Keratinocyte (primary cell): ENCODE measurements around the gene ENKD1. TPM values are rescaled to one million over a fixed set of nuclear protein-coding genes. Genes with fewer than 3 reads are reported as not detected.

ENCODE experiments used
- DNase-seq: peaks from one replicate; pipeline ENCODE4 v3.0.0-alpha.2; 2011; ENCODE audit warnings: low read depth, missing footprints, low spot score
- FAIRE-seq: peaks from 2 replicates; lab custom pipeline; 2011; peaks lifted over from hg19 to GRCh38; lab: Jason Lieb, UNC
- H2AFZ ChIP-seq: 2 replicates; pipeline ENCODE4 v1.6.0; 2012; ENCODE audit warnings: low read length, control low read depth, inconsistent platforms; ENCODE audit not compliant: control insufficient read depth
- H3K27ac ChIP-seq: 2 replicates; pipeline ENCODE4 v1.5.1; 2011; ENCODE audit warnings: low read length; ENCODE audit not compliant: control insufficient read depth, insufficient read depth
- H3K27me3 ChIP-seq: 3 replicates; pipeline ENCODE4 v1.6.0; 2011; ENCODE audit warnings: low read length; ENCODE audit not compliant: control insufficient read depth, insufficient read depth; ENCODE audit errors: extremely low read depth
- H3K36me3 ChIP-seq, 2 experiments: 2 replicates in 1 of 2; 3 replicates in 1 of 2; pipeline ENCODE4 v1.5.1; 2011; ENCODE audit warnings: low read length in 2 of 2, mild to moderate bottlenecking in 1 of 2; ENCODE audit not compliant: control insufficient read depth in 2 of 2, insufficient read depth in 2 of 2; ENCODE audit errors: extremely low read depth in 1 of 2
- H3K4me1 ChIP-seq: 3 replicates; pipeline ENCODE4 v1.5.1; 2011; ENCODE audit warnings: low read length; ENCODE audit not compliant: control insufficient read depth, insufficient read depth; ENCODE audit errors: extremely low read depth
- H3K4me2 ChIP-seq: 3 replicates; pipeline ENCODE4 v1.6.0; 2011; ENCODE audit warnings: low read depth, low read length; ENCODE audit not compliant: control insufficient read depth, insufficient read depth; ENCODE audit errors: extremely low read depth
- H3K4me3 ChIP-seq, 3 experiments: fragments of 200-600 bp in 1 of 3; sonication (generic) in 1 of 3; 2 replicates in 2 of 3; 3 replicates in 1 of 3; pipeline ENCODE4 v1.5.1; 2011 to 2016; ENCODE audit warnings: low read length in 3 of 3, mild to moderate bottlenecking in 3 of 3, control low read depth in 2 of 3, inconsistent platforms in 1 of 3, low read depth in 1 of 3, mixed read lengths in 1 of 3, mixed run types in 1 of 3, moderate library complexity in 1 of 3; ENCODE audit not compliant: control insufficient read depth in 2 of 3, insufficient read depth in 2 of 3; ENCODE audit errors: extremely low read depth in 1 of 3
- H3K79me2 ChIP-seq: 2 replicates; pipeline ENCODE4 v1.6.0; 2012; ENCODE audit warnings: low read length; ENCODE audit not compliant: control insufficient read depth, insufficient read depth
- H3K9ac ChIP-seq: 3 replicates; pipeline ENCODE4 v1.6.0; 2011; ENCODE audit warnings: low read length; ENCODE audit not compliant: control insufficient read depth, insufficient read depth; ENCODE audit errors: extremely low read depth
- H3K9me1 ChIP-seq: 3 replicates; pipeline ENCODE4 v1.6.0; 2011; ENCODE audit warnings: low read length; ENCODE audit not compliant: control insufficient read depth, insufficient read depth; ENCODE audit errors: extremely low read depth
- H3K9me3 ChIP-seq: 2 replicates; pipeline ENCODE4 v1.5.1; 2012; ENCODE audit warnings: low read depth, low read length; ENCODE audit not compliant: control insufficient read depth
- H4K20me1 ChIP-seq: 3 replicates; pipeline ENCODE4 v1.6.0; 2011; ENCODE audit warnings: low read length; ENCODE audit not compliant: control insufficient read depth, insufficient read depth; ENCODE audit errors: extremely low read depth
- EZH2 ChIP-seq: IDR thresholded peaks from one replicate; pipeline ENCODE4 v1.6.1; 2012; ENCODE audit warnings: inconsistent platforms, mild to moderate bottlenecking, low read length, moderate library complexity
- dilution Hi-C: fragments of 300-500 bp; cut with MboI; formaldehyde crosslinking; loops from one replicate; pipeline ENCODE4 v1.7.0; 2020; ENCODE audit warnings: low sequenced_read_pairs; ENCODE audit not compliant: extremely low pct_ligation_motif_present
- polyA plus RNA-seq, 5 experiments: library from polyadenylated mRNA; depleted of rRNA in 3 of 5; stranded (reverse) in 3 of 5; stranded (forward) in 1 of 5; unstranded in 1 of 5; fragments of >200 nt; gene quantifications; 1 replicate in 1 of 5; 2 replicates in 3 of 5; 3 replicates in 1 of 5; pipeline versions ENCODE4 v1.2.1 to v1.2.3, GENCODE V29; 2011 to 2012; ENCODE audit warnings: missing spikeins in 2 of 5, low read depth in 1 of 5, low replicate concordance in 1 of 5
- TF ChIP-seq, protein P1 (sequence below), 3 experiments: IDR thresholded peaks in 1 of 3; conservative IDR thresholded peaks in 1 of 3; optimal IDR thresholded peaks in 1 of 3; 2 replicates in 2 of 3; 3 replicates in 1 of 3; pipeline versions ENCODE3 to v1.5.1; 2011; ENCODE audit warnings: low read length in 3 of 3, mild to moderate bottlenecking in 3 of 3, moderate library complexity in 2 of 3, control low read depth in 1 of 3, inconsistent platforms in 1 of 3; ENCODE audit not compliant: insufficient read depth in 2 of 3; ENCODE audit errors: extremely low read depth in 1 of 3

The ENKD1 gene
- polyA plus RNA-seq, 1 donor (not counting 4 experiments of a cell fraction or from before 2014, with no cell fraction given) = 4.4 TPM

DNA sequence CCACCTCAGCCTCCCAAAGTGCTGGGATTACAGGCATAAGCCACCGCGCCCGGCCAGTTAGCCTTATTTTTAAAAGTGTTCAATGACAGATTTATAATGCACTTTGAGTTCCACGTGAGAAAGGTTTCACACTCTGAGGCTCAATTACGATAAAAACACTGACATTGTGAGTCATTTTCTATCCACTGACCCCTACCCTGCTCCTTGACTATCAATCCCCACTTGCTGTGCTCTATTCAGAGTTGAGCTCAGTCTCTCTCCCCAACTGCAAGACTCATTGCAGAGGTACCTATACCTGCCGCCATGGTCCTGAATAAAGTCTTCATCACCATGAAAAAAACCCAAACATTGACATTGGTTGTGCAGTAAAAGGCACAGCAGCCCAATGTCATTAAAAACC is 44.1 kb upstream of the ENKD1 start:
- no peaks in the 10 kb centered on the region for H3K27me3 ChIP-seq
- peaks cover 0 to 2% of the 10 kb centered on the region in 2 experiments for H3K36me3 ChIP-seq
- H3K4me2 ChIP-seq = no peak overlapping the region
- H3K27ac ChIP-seq = no peak overlapping the region
- no peak overlapping the region for H3K4me3 ChIP-seq
- FAIRE-seq = no peak
- H2AFZ ChIP-seq = no peak overlapping the region
- peaks cover 9% of the 10 kb centered on the region for H3K4me1 ChIP-seq
- H3K79me2 ChIP-seq = peaks cover 66% of the 10 kb centered on the region
- no peak for DNase-seq
- no peaks in the 10 kb centered on the region for H3K9me3 ChIP-seq
- dilution Hi-C loops = no loop called here
- H3K9ac ChIP-seq = no peak overlapping the region
- H3K9me1 ChIP-seq = peaks cover 5% of the 10 kb centered on the region
- TF ChIP-seq, protein P1, sequence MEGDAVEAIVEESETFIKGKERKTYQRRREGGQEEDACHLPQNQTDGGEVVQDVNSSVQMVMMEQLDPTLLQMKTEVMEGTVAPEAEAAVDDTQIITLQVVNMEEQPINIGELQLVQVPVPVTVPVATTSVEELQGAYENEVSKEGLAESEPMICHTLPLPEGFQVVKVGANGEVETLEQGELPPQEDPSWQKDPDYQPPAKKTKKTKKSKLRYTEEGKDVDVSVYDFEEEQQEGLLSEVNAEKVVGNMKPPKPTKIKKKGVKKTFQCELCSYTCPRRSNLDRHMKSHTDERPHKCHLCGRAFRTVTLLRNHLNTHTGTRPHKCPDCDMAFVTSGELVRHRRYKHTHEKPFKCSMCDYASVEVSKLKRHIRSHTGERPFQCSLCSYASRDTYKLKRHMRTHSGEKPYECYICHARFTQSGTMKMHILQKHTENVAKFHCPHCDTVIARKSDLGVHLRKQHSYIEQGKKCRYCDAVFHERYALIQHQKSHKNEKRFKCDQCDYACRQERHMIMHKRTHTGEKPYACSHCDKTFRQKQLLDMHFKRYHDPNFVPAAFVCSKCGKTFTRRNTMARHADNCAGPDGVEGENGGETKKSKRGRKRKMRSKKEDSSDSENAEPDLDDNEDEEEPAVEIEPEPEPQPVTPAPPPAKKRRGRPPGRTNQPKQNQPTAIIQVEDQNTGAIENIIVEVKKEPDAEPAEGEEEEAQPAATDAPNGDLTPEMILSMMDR (optimal IDR thresholded peaks at IDR 0.05 in 1 of 3, IDR thresholded peaks at IDR 0.05 in 1 of 3, conservative IDR thresholded peaks at IDR 0.05 in 1 of 3; ENCODE audit: extremely low read depth in 1 of 3, insufficient read depth in 2 of 3, low read length in 3 of 3) = no peak
- TF ChIP-seq EZH2 = no peak
- peaks cover 3% of the 10 kb centered on the region for H4K20me1 ChIP-seq

DNA sequence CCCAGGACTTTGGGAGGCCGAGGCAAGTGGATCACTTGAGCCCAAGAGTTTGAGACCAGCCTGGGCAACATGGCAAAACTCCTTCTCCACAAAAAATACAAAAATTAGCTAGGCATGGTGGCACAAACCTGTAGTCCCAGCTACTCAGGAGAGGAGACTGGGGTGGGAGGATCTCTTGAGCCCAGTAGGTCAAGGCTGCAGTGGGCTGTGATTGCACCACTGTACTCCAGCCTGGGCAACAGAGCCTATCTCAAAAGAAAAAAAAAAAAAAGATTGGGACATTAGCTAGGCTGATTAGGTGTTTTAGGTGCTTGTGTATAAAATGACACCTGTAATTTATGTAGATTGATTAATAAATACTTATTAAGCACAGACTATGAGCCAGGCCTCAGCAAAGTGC is 42.5 kb upstream of the ENKD1 start:
- Histone ChIP-seq H3K9me3 (no peaks in the 10 kb centered on the region), H3K4me1 (peaks cover 9% of the 10 kb centered on the region), H4K20me1 (peaks cover 3% of the 10 kb centered on the region), H3K9me1 (peaks cover 5% of the 10 kb centered on the region), H3K27me3 (no peaks in the 10 kb centered on the region), H3K4me3 (no peak overlapping the region), H3K27ac (no peak overlapping the region), H2AFZ (no peak overlapping the region), H3K9ac (no peak overlapping the region), H3K36me3 (peaks cover 0 to 2% of the 10 kb centered on the region in 2 experiments), H3K79me2 (peaks cover 68% of the 10 kb centered on the region), H3K4me2 (no peak overlapping the region)
- FAIRE-seq = no peak
- dilution Hi-C loops = no loop called here
- DNase-seq = no peak
- TF ChIP-seq EZH2 = no peak
- TF ChIP-seq, protein P1 (optimal IDR thresholded peaks at IDR 0.05 in 1 of 3, IDR thresholded peaks at IDR 0.05 in 1 of 3, conservative IDR thresholded peaks at IDR 0.05 in 1 of 3; ENCODE audit: extremely low read depth in 1 of 3, insufficient read depth in 2 of 3, low read length in 3 of 3) = no peak
